HG03575 (cell line): Measurements from ENCODE around the gene RASGRP3.

Experiments used
- ATAC-seq: cut with Tn5 transposase; IDR thresholded peaks from one replicate; pipeline ENCODE4 v1.9.1; 2021; ENCODE audit not compliant: unreplicated experiment, insufficient number of reproducible peaks, low FRiP score; ENCODE audit errors: extremely low read depth

RASGRP3 gene

DNA sequence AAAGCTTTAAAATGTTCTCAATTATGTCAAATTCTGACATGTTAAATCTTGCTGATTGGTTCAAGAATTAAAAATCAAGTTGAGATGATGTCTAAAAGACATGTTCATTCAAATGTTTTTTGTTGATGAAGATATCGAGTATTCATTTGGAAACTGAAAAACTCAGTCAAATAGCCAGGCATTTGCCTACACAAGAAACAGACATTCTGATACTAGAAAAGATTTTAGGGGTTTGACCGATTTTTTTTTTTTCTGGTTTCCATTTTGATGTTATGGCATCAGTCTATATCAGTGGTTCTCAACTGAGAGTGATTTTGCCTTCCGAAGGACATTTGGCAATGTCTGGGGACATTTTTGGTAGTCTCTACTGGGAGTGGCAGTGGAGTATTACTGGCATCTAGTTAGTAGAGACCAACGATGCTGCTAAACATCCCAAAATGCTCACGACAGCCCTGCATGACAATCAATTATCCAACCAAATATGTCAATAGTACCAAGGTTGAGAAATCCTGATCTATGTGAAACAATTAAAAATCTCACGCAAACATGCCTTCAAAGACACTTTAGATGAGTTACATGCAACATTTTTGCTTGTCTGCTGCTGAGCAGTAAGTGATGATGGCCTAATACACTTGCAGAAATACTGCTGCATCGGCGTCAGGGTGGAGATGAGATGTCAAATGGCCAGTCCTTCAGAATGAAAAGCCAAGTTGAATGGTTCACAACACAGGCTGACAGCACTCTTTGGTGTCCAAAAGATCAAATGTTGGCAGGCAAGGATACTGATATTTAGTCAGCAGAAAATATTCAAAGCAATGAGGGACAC, 12.5 kb downstream of the RASGRP3 start:
- peak; percentile 50 for ATAC-seq

DNA sequence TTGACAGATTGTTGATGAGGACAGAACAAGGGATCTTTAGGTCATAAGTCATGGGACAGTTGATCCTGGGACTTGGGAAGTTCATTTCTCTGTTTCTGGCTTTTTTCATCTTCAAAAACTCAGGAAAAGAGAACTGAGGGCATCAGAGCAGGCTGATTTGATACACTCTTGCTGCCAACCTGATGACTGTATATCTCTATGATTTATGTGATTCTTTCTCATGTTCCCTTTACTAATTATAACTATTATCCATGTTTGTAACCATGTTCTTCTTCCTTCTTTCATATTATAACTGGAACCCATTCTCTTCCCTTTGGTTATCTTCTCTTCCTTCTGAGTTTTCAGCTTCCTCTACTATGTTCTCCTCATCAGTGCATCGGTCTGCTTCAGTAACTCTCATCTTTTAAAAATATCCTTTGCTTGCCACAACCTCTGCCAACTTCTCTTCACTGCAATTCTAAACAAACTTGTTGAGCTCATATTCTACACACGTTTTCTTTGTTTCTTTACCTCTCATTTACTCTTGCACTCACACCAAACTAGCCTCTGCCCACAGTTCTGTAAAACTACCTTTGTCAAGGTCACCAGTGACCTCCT, 13.5 kb downstream of the RASGRP3 start:
- no peak for ATAC-seq

DNA sequence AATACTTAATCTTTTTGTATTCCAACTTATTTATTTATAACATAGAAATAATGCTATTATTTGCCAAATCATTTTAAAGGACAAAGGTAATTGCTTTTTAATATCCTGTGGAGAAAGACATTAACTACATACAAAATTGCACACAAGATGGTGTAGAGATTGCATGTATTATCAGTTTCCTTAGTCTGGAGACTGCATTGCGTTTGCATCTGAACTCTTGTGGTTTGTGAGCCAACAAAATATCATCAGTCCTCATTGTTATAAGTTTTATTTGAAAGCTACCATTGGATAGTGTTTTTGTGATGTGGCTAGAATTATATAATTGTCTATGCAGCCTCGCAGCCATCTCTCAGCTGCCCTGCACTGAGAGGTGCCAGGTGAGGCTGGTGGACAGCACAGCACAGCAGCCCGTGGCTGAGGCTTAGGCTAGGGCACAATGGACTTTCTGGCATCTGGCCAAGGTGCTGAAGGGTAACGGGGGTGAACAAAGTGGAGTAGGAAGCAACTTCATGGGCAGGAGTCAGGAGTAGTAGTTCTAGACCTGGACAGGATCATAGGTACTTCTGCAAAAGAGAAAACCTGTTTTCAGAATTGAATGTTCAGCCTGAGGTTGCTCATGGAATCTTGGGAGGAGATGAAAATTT, 15.1 kb downstream of the RASGRP3 start:
- ATAC-seq, result no peak

DNA sequence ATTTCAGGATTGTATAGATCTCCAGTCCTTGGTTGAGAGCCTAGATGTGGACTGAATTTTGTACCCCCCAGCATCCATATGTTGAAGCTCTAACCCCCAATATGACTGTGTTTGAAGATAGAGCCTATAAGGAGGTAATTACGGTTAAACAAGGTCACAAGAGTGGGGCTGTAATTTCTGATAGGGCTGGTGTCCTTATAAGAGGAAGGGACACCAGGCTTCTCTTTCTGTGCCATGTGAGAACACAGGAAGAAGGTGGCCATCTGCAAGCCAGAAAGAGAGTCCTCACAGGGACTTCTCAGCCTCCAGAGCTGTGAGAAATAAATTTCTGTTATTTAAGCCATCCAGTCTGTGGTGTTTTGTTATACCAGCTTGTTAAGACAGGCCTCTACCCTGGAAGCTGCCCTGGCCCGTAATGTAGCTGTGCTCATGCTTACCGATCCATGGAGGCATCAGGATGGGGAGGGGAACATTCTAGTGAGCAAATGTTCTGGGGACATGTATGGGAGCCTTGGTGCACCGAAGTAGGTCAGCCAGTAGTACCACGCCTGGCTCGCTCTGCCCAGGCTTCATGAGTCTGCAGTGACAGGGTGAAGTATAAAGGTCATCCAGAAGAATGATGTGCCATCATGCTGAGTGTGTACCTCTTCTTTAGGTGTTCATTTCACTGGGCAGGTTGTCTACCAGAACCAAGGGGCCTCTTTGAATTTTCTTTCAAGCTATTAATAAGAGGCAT, 16.1 kb downstream of the RASGRP3 start:
- ATAC-seq, result no peak

DNA sequence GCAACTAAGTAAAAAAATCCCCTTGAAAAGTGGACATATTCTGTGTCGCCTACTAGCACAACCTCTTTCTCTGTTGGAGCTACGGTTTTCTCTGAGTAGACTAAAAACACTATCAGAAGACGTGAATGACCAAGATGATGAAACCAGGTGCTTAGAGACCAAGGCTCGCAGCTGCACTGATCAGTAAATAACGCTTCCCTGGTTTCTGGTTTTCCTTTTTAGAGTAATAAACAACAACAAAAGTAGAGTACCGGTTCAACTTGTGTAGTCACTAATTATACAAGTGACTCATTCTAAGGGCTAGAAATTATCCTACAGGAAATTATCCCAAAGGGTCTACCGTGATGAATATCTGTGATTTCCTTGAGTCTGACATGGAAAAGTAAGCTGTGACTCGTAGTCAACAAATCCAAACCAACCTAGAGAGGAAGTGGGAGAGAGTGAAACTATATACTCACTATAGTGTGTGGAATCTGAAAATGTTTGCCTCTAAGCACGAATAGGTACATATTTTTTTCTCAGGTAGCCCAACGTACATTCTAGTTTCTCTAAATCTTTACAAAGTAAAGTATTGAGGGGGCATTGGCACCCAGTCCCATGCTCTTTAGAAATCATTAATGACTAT, 17.8 kb downstream of the RASGRP3 start:
- peak; percentile 36 for ATAC-seq

DNA sequence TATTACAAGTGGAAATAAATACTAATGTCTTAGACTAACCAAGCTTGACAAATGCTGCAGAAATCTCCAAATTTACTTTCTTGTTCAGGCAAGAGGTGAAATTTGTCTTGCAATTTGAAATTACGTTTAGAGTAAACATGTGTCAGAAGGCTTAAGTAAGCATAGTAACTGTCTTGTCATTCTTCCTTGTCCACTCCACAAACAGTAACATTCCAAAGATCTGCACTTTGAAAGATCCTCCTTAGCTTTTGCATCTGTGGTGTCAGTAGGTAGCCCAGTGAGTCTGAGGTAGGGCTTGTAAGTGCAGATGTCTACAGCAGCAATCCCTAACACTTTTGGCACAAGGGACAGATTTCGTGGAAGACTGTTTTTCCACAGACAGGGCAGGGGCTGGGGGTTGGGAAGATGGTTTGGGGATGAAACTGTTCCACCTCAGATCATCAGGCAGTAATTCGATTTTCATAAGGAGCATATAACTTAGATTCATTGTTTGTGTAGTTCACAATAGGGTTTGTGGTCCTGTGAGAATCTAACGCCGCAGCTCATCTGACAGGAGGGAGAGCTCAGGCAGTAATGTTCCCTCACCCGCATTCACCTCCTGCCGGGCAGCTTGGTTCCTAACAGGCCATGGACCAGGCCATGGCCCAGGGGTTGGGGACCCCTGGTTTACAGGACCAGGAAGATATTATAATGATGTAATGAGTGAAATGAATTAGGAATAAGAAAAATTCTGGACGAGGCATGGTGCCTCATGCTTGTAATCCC, 18.6 kb downstream of the RASGRP3 start:
- ATAC-seq, result no peak

DNA sequence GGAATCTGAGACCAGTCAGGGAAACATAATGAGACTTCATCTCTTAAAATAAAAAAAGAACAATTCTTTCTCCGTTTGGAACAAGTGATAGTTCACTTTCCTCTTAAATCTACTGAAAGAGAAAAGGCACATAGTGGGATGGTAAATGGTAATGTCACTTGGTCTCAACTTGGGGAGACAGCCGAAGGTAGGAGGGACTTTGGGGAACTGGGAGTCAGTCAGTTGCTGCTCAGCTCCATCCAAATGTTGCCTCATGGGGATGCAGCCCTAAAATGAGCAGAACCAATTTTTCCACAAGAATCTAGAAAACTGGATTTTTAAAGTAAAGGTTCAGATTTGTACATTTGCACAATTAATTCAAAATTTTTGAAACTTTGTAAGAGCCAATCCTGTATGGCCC, 19.2 kb downstream of the RASGRP3 start:
- ATAC-seq, result no peak

DNA sequence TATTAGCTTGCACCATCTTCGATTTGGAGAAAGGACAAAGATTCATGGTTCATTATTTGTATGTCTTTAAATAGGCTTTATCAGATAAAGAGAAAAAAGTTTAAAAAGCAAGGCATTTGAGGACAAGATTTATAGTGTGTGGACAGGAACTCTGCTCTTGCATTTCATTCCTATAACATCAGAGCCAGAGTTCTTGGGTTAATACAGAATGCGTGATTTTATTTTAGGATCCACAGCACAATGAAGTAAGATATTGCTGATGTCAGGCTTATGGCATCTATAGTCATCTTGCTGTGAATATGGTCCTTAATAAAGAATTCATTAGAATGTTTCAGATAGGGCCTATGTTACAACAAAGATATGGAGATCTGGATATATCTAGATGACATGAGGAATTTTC, 19.7 kb downstream of the RASGRP3 start:
- ATAC-seq, result no peak

DNA sequence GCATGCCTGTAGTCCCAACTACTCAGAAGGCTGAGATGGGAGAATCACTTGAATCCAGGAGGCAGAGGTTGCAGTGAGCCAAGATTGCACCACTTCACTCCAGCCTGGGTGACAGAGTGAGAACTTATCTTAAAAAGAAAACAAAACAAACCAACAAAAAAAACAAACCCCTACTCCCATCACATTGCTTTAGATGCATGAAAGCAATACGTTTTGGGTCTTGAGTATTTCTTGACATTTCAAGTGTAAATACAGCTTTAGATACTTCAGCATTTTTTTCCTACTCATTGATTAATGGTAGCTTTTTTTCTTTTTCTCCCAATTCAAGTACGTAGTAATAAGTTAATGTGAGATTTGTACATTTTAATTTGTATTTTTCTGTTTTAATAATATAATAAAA, 20.3 kb downstream of the RASGRP3 start:
- ATAC-seq, result no peak

DNA sequence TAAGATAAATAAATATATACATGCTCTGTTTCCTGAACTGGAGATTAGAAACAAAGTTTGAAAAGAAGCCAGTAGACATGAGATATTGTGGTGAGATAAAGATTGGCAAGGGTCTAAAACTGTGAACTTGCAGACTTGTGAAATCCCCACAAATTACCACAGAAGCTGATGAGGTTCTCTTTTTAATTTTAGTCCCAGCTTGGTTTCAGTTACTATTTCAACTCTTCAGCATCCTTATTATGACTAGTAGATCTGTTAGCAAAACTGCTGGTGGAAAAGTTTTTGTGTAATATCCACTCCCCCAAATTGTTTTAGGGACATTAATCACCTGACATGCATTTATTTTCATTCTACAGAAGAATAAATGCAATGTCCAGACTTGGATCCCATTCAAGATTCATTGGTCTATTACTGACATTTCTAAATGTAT, 20.8 kb downstream of the RASGRP3 start:
- ATAC-seq, result peak; percentile 41

DNA sequence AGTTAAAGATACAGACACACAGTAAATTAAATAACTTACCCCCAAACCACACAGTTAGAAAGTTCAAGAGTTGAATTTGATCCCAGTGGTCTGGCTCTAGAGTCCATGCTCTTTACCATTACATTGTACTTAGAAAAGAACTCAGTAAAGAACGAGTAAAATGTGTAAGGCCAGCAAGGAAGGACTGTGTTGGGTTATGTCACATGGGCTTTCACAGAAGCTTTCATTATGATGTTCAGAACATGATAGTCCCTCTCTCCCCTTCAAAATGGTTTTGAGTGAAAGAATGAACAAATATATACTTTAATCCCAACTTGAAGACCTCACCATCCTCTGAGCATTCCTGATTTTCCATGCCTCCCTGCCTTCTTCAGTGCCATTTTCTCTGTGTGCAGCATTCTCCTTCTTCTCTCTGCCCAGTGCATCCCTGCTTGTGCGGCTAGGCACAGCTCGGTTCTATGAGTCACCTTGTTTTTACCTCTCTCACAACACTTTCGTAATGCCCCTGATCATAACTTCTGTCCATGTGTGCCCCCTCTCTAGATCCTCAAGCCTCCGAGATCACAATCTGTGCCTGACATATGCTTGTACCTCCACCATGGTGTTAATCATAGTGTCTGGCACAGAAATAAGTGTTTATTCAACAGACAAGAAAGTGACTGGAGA, 22.0 kb downstream of the RASGRP3 start:
- no peak for ATAC-seq

DNA sequence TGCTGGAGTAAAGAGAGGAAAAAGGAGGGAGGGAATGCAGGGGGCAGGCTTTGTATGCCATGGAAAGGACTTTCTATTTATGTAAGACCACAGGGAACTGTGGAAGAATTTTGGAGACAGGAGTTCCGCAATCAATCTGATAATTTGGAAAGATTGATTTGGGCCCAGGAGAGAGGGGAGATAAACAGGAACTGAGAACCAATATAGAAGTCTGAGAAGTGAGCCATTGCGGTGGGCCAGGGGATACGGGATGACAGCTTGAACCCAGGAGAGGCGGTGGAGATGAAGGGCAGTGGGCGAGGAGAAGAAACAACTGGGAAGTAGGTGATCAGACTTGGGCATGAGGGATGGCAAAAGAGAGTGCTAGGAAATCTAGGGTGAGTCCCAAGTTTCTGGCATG, 23.7 kb downstream of the RASGRP3 start:
- no peak for ATAC-seq

DNA sequence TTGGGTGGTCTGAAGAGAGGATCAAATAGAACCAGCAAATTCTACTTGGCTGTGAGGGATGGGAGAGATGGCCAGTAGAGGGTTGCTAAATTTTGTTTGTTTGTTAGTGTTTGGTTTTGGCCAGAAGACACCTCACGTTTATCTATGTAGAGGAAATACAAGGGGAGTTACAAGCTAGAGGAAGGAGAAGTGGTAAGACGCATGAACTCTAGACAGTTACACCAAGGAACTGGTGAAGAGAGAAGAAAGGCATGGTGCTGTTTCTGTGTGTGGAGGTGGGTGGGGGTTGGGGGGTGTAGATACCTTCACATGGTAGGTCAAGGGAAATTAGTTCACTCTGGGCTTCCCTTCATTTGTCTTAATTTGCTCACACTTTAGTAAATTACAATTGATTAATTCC, 25.6 kb downstream of the RASGRP3 start:
- ATAC-seq, result no peak

DNA sequence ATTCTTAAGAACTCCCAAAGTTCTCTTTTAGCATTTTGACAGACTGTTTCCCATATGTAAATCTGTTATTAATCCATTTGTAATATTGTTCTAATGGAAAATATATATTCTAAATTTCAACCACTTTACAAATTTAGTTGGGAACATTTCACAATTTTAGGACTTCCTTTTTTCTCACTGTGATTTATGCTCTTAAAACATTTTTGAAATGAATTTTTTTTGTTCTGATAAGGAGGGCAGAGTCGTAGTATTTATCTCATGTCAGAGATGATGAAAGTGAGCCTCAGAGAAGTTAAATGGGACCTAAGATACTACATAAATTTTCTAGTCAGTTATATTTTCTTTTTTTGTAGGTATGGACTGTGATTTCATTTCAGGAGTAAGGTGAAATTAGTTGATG, 26.6 kb downstream of the RASGRP3 start:
- no peak for ATAC-seq

DNA sequence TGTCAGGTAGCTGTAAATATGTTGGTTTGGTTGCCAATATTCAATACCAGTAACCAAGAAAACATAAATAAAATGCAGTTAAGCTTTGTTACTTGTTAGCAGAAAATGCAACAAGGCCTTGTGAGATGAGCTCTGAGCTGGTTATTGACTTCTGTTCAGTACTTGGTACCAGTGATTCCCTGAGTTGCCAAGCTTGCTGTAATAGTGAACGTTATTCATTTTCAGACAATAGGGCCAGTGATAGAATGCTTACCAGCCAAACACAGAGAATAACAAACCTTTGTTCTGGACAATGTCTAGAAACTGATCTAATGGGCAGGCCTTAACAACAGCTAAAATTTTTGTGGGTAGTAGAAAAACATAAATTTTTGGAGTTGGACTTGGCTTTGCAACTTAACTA, 29.5 kb downstream of the RASGRP3 start:
- no peak for ATAC-seq

DNA sequence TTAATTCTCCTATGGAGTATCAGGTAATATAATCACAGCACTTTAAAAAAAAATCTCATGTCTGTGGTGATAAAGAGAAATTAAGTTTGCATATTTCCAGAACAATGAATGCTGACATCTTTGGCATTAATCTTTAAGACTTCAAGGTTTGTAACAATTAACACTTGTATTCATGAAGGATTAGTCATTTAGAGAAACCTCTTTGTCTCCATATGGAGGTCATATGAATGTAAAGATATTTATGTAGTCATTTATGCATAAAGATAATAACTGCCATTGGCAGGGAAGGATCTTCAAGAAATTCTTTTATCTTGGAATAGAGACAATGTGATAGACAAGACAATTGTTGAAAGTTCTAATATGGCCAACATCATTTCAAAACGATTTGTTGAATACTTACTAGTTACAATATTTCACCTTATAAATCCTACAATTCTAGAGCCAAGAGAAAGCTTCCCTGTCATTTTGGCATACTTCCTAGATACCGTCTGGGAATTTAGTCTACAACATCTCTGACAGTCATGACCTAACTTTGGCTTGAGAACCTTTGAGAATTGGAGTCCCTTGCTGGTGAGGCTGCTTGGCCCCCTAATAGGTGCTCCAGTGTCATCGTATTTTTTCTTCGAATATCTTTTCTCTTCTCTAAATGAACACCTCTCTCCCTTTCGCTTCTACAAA, 33.6 kb downstream of the RASGRP3 start:
- no peak for ATAC-seq

DNA sequence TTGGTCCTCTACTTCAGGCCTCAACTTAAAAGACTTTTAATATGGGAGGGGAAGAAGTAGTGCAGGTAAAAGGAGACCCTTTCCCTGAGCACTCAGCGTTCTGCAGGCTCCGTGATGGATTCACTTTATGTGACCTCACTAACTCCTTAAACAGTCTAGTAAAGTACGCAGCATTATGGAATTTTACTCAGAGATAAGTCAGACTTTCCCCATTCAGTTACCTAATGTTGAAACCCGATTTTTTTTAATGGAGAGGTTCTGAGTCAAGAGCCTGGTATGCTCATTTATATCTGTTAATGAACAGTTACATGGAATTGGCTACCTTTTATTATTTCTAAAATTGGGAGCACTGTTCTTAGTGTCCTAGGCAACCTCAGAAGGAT, 34.1 kb downstream of the RASGRP3 start:
- ATAC-seq, result no peak

DNA sequence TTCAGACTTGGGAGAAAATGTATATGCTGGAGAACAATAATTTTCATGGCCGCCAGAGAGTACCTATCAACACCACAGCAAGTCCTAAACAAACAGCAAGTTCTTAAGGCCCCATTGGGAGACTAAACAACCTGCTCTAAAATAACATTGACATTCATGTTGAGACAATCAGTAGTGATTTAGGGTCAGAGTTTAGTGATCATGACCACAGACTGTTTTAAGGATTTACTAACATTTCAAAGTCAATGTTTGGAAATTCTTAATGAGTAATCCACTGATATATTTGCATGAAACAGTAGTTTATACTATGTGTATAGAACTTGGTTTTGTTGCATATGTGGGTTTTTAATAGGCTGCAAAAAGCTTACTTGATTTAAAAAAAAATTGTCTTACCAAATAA, 34.7 kb downstream of the RASGRP3 start:
- ATAC-seq, result no peak
